A549 (cell line): ENCODE data around the gene RNF13. TPM values are rescaled to one million over a fixed set of nuclear protein-coding genes. Genes with fewer than 3 reads are reported as not detected.
A peak's percentile ranks its signal among the peaks of the same experiment; 100 is the strongest.

ENCODE experiments used
- ATAC-seq, 2 experiments: fragments of 200-7000 bp in 1 of 2; fragments of >200 bp in 1 of 2; cut with Nextera tagmentation in 1 of 2; cut with Tn5 transposase in 1 of 2; 3 replicates each; pipeline versions ENCODE4 v1.8.0 to v1.9.1; 2018 to 2020; ENCODE audit warnings: mild to moderate bottlenecking in 1 of 2, moderate library complexity in 1 of 2
- CTCF ChIA-PET: fragments of 300-600 bp; sonication (Branson Sonifier 250); formaldehyde crosslinking; extraction: SDS; loops from one replicate; lab custom pipeline; 2021; ENCODE audit warnings: antibody characterized with exemption, inconsistent platforms; lab: Yijun Ruan, JAX
- POLR2A ChIA-PET: fragments of 350-600 bp; formaldehyde crosslinking; extraction: SDS; loops from one replicate; lab custom pipeline; 2021; ENCODE audit warnings: antibody characterized with exemption, inconsistent platforms; lab: Yijun Ruan, JAX
- DNase-seq, 2 experiments: peaks; one replicate each; pipeline versions ENCODE4 v3.0.0 to v3.0.0-alpha.2; 2011 to 2016; ENCODE audit warnings: low read depth in 1 of 2, low spot score in 1 of 2
- FAIRE-seq: peaks from 2 replicates; lab custom pipeline; 2011; peaks lifted over from hg19 to GRCh38; lab: Jason Lieb, UNC
- H3K27ac ChIP-seq, 2 experiments: fragments of >200 bp; sonication (Bioruptor Twin); formaldehyde crosslinking; 3 replicates each; pipeline ENCODE4 v1.5.1; 2016 to 2017
- H3K4me1 ChIP-seq: fragments of >200 bp; sonication (Bioruptor Twin); formaldehyde crosslinking; 3 replicates; pipeline ENCODE4 v1.6.1; 2016
- H3K4me2 ChIP-seq: fragments of >200 bp; sonication (Bioruptor Twin); formaldehyde crosslinking; 3 replicates; pipeline ENCODE4 v1.6.1; 2016
- H3K4me3 ChIP-seq: fragments of >200 bp; sonication (Bioruptor Twin); formaldehyde crosslinking; 3 replicates; pipeline ENCODE4 v1.5.1; 2016
- H3K9me3 ChIP-seq: fragments of >200 bp; sonication (Bioruptor Twin); formaldehyde crosslinking; 3 replicates; pipeline ENCODE4 v1.6.1; 2016
- BCL3 ChIP-seq: fragments of >200 bp; sonication (Bioruptor Twin); formaldehyde crosslinking; IDR thresholded peaks from 3 replicates; pipeline ENCODE4 v1.6.1; 2016
- CEBPB ChIP-seq, 2 experiments: fragments of >200 bp in 1 of 2; sonication (Bioruptor Twin) in 1 of 2; formaldehyde crosslinking in 1 of 2; IDR thresholded peaks; 2 replicates each; pipeline ENCODE4 v1.6.1; 2012 to 2016
- CHD2 ChIP-seq: fragments of 150-350 bp; IDR thresholded peaks from 2 replicates; pipeline ENCODE4 v1.6.1; 2014; ENCODE audit warnings: low read length; ENCODE audit not compliant: partially characterized antibody
- ESRRA ChIP-seq: fragments of 150-350 bp; IDR thresholded peaks from 2 replicates; pipeline ENCODE4 v1.6.1; 2014; ENCODE audit warnings: mild to moderate bottlenecking, low read length, borderline replicate concordance
- FOSB ChIP-seq: fragments of 250-450 bp; sonication (Bioruptor Pico); IDR thresholded peaks from 2 replicates; pipeline ENCODE4 v1.5.0; 2020; ENCODE audit warnings: mild to moderate bottlenecking, moderate library complexity
- FOXS1 ChIP-seq: fragments of 250-450 bp; sonication (Bioruptor Pico); IDR thresholded peaks from 2 replicates; pipeline ENCODE4 v1.5.0; 2020; ENCODE audit warnings: mild to moderate bottlenecking, moderate library complexity
- HOXB5 ChIP-seq: fragments of 250-450 bp; sonication (Bioruptor Pico); IDR thresholded peaks from 2 replicates; pipeline ENCODE4 v1.5.0; 2020; ENCODE audit warnings: mild to moderate bottlenecking, moderate library complexity
- JUNB ChIP-seq: fragments of >200 bp; sonication (Bioruptor Twin); formaldehyde crosslinking; IDR thresholded peaks from 2 replicates; pipeline ENCODE4 v1.6.1; 2016
- MAZ ChIP-seq: fragments of 150-350 bp; IDR thresholded peaks from 2 replicates; pipeline ENCODE4 v1.6.1; 2014; ENCODE audit warnings: antibody characterized with exemption, low read depth, low read length, borderline replicate concordance
- NFE2L2 ChIP-seq: fragments of 150-350 bp; conservative IDR thresholded peaks from 2 replicates; pipeline ENCODE4 v1.6.1; 2014; ENCODE audit warnings: low read length
- POLR2A ChIP-seq: IDR thresholded peaks from 2 replicates; pipeline ENCODE4 v1.6.1; 2012; ENCODE audit warnings: mild to moderate bottlenecking, low read length
- SMC3 ChIP-seq: fragments of >200 bp; sonication (Bioruptor Twin); formaldehyde crosslinking; IDR thresholded peaks from 3 replicates; pipeline ENCODE4 v1.6.1; 2018; ENCODE audit warnings: inconsistent platforms
- SREBF2 ChIP-seq: fragments of 450-650 bp; IDR thresholded peaks from 2 replicates; pipeline ENCODE4 v1.6.1; 2014; ENCODE audit warnings: mild to moderate bottlenecking, moderate library complexity
- TP53 ChIP-seq: fragments of 250-450 bp; sonication (Bioruptor Pico); IDR thresholded peaks from 2 replicates; pipeline ENCODE4 v1.5.0; 2021; ENCODE audit warnings: mild to moderate bottlenecking, moderate library complexity
- ZNF302 ChIP-seq: fragments of 250-450 bp; sonication (Bioruptor Pico); IDR thresholded peaks from 2 replicates; pipeline ENCODE4 v1.9.0; 2021; ENCODE audit warnings: inconsistent platforms, mild to moderate bottlenecking, moderate library complexity
- ZSCAN20 ChIP-seq: fragments of 250-450 bp; sonication (Bioruptor Pico); IDR thresholded peaks from 2 replicates; pipeline ENCODE4 v1.8.0; 2022; ENCODE audit warnings: mild to moderate bottlenecking, moderate library complexity
- WGBS: methylation state at CpG from one replicate; pipeline ENCODE4 v1.1.6; 2017; ENCODE audit errors: missing lambda C conversion rate; 5-methylcytosine and 5-hydroxymethylcytosine counted together
- polyA plus RNA-seq, 4 experiments: library from polyadenylated mRNA; depleted of rRNA in 3 of 4; stranded (reverse); fragments of >200 nt; fragmentation: RNase III in 1 of 4; extraction: RNeasy Plus Mini Kit Qiagen cat#74134 plus additional on column Dnase treatment in 1 of 4; gene quantifications; 2 replicates in 3 of 4; 3 replicates in 1 of 4; pipeline ENCODE4 v1.2.3, GENCODE V29; 2011 to 2017
- TF ChIP-seq, protein P1 (sequence below): fragments of 250-450 bp; sonication (Bioruptor Pico); IDR thresholded peaks from 2 replicates; pipeline ENCODE4 v1.5.0; 2021; ENCODE audit warnings: mild to moderate bottlenecking, moderate library complexity, borderline replicate concordance
- TF ChIP-seq, protein P2 (sequence below): fragments of 150-350 bp; IDR thresholded peaks from 2 replicates; pipeline ENCODE4 v1.6.1; 2014; ENCODE audit warnings: low read depth, mild to moderate bottlenecking, low read length

The RNF13 gene
- polyA plus RNA-seq, 2 of the 4 experiments (the other 2 are of a cell fraction) = 46.2 to 100 TPM

- TF ChIP-seq MAZ (no peak), CEBPB (IDR thresholded peaks at IDR 0.05) (peak; percentile 41 to 63; a peak in 2 of 4 replicates)
- TF ChIP-seq, protein P1, sequence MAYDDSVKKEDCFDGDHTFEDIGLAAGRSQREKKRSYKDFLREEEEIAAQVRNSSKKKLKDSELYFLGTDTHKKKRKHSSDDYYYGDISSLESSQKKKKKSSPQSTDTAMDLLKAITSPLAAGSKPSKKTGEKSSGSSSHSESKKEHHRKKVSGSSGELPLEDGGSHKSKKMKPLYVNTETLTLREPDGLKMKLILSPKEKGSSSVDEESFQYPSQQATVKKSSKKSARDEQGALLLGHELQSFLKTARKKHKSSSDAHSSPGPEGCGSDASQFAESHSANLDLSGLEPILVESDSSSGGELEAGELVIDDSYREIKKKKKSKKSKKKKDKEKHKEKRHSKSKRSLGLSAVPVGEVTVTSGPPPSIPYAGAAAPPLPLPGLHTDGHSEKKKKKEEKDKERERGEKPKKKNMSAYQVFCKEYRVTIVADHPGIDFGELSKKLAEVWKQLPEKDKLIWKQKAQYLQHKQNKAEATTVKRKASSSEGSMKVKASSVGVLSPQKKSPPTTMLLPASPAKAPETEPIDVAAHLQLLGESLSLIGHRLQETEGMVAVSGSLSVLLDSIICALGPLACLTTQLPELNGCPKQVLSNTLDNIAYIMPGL = no peak
- H3K4me2 ChIP-seq = peak overlapping the region; percentile 66
- CTCF ChIA-PET = interaction anchor here (0.7 to 3.3 kb wide), 4 partner anchors 13 to 35 kb away, joined by 3 to 14 read pairs (median 4); no protein-coding TSS in a partner anchor
- POLR2A ChIA-PET = no interaction called here
- FAIRE-seq (no peak), ATAC-seq (no peak; a peak in 1 of 6 replicates), DNase-seq (no peak)
- peak overlapping the region; percentile 48 to 69; a peak in 5 of 6 replicates for H3K27ac ChIP-seq
- no peak overlapping the region for H3K4me3 ChIP-seq
- no peaks in the 10 kb centered on the region for H3K9me3 ChIP-seq
- 8% methylated on average over 1 of the region's 1 CpG for WGBS
- peaks cover 12% of the 10 kb centered on the region for H3K4me1 ChIP-seq
These were observed 11.8 kb upstream of the RNF13 start for GRCh38 chr3:149801195-149801594.

- ATAC-seq (peak; percentile 62 to 72; a peak in 4 of 6 replicates), DNase-seq (peak in 1 of 2 experiments; percentile 46), FAIRE-seq (peak; percentile 36)
- H3K4me3 ChIP-seq = no peak overlapping the region
- ChIA-PET CTCF (interaction anchor here (0.7 to 3.3 kb wide), 3 partner anchors 25 to 36 kb away, joined by 4 to 14 read pairs (median 4); no protein-coding TSS in a partner anchor), POLR2A (no interaction called here)
- peak overlapping the region; percentile 66 for H3K4me2 ChIP-seq
- no peaks in the 10 kb centered on the region for H3K9me3 ChIP-seq
- peaks cover 12% of the 10 kb centered on the region for H3K4me1 ChIP-seq
- TF ChIP-seq BCL3 (no peak), FOSB (CRISPR knock-in tag) (no peak), ESRRA (no peak), TP53 (CRISPR knock-in tag) (no peak), ZSCAN20 (CRISPR knock-in tag) (no peak), MAZ (no peak), JUNB (no peak), CHD2 (no peak), SMC3 (no peak), ZNF302 (CRISPR knock-in tag) (no peak)
- TF ChIP-seq, protein P1 = no peak
- 8% methylated on average over 5 of the region's 5 CpGs for WGBS
- H3K27ac ChIP-seq = peak overlapping the region; percentile 48 to 69
These were observed 11.4 kb upstream of the RNF13 start for GRCh38 chr3:149801639-149802038.

DNA sequence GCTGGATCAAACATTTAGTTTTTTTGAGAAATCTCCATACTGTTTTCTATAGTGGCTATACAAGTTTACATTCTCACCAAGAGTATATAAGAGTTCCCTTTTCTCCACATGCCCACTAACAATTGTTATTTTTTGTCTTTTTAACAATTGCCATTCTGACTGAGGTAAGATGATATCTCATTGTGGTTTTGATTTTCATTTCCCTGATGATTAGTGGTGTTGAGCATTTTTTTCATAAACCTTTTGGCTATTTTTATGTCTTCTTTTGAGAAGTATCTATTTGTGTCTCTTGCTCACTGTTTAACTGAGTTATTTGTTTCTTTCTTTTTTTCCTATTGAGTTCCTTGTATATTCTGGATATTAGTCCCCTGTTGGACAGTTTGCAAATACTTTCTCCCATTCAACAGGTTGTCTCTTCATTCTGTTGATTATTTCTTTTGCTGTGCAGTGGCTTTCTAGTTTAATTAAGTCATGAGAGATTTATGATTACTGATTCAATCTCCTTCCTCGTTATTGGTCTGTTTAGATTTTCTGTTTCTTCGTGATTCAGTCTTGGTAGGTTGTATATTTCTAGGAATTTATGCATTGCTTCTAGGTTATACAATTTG, 6.7 kb upstream of the RNF13 start:
- CTCF ChIA-PET = interaction anchor here (3.4 kb wide), 1 partner anchor 37 kb away, joined by 231 read pairs; no protein-coding TSS in a partner anchor

More for the DNA sequence above, 6.7 kb upstream of the RNF13 start:
- no peak overlapping the region for H3K4me3 ChIP-seq
- DNase-seq (no peak), ATAC-seq (no peak), FAIRE-seq (no peak)
- no peak overlapping the region for H3K4me2 ChIP-seq
- peaks cover 25% of the 10 kb centered on the region for H3K4me1 ChIP-seq
- TF ChIP-seq FOSB (CRISPR knock-in tag) (no peak), NFE2L2 (no peak), POLR2A (no peak), SREBF2 (no peak), FOXS1 (CRISPR knock-in tag) (no peak), HOXB5 (CRISPR knock-in tag) (no peak)
- TF ChIP-seq, protein P2, sequence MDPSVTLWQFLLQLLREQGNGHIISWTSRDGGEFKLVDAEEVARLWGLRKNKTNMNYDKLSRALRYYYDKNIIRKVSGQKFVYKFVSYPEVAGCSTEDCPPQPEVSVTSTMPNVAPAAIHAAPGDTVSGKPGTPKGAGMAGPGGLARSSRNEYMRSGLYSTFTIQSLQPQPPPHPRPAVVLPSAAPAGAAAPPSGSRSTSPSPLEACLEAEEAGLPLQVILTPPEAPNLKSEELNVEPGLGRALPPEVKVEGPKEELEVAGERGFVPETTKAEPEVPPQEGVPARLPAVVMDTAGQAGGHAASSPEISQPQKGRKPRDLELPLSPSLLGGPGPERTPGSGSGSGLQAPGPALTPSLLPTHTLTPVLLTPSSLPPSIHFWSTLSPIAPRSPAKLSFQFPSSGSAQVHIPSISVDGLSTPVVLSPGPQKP = no peak
- no peaks in the 10 kb centered on the region for H3K9me3 ChIP-seq
- POLR2A ChIA-PET = no interaction called here
- H3K27ac ChIP-seq = no peak overlapping the region
- 57% methylated on average over 2 of the region's 2 CpGs for WGBS
